NOMO-1 (cell line): ENCODE measurements around the gene GCN1.

Experiments used
- DNase-seq, 2 experiments: peaks; one replicate each; lab custom pipeline; 2025; ENCODE audit not compliant: unreplicated experiment in 2 of 2; lab: John Stamatoyannopoulos, UW

Gene GCN1

DNA sequence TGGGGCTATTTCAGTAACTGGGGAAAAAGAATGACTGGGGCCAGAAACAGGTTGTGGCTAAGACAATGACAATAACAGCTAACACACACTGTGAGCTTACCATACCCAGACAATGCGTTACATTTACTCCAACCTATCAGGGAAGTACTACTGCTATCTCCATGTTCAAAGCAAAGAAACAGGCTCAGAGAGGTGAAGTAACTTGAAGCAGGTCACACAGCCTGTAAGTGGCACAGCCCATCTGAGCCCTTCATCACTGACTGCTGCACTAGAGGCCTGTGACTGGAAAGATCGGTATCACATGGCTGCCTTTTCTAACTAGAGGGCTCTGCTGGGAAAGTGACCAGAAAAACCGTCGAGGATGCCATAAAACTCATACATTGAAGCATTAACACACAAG is 7.9 kb downstream of the GCN1 start:
- DNase-seq, result no peak

DNA sequence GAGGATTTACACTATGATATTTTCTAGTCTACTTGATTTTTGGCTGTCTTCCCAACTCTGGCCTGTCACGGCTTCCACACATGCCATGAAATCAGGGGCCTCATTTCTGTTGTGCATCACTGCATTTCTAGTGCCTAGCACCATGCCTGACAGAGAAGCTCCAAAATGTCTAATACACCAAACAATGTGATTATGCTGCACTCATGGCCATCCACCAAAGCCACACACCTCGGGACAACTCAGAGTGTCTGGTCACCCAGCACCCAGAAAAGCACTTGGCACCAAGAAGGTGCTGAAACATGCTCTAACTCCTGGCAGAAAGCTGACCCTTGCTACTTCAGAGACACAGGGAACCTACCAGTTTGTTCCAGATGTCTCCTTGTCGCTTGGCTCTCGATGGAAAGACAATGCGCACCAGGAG is 11.3 kb downstream of the GCN1 start:
- DNase-seq, result no peak

DNA sequence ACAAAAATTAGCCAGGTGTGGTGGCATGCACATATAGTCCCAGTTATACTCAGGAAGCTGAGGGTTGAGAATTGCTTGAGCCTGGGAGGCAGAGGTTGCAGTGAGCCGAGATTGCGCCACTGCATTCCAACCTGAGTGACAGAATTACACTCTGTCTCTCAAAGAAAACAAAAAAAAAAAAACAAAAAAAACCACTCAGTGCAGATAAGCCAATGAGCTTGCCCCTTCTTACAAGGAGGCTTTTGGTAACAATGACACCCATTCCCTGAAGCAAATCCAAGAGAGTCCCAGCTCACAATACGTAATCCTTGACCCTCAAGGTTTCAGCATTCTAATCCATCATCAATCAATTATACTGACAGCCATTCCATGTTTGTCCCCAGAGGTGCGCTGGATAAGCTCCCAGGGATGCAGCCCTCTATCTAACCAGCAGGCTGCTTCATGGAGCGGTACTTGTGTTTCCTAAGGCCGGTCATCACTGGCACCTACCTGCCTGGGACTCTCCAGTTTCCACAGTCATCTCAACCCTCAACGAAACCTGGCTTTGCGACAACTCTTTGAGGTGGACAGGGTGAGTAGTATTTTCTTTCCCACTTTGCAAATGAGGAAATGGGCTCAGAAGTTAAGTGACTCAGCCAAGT is 12.4 kb downstream of the GCN1 start:
- DNase-seq, result no peak

GRCh38 chr12:120180975-120181374 is 13.5 kb downstream of the GCN1 start:
- DNase-seq, result no peak

DNA sequence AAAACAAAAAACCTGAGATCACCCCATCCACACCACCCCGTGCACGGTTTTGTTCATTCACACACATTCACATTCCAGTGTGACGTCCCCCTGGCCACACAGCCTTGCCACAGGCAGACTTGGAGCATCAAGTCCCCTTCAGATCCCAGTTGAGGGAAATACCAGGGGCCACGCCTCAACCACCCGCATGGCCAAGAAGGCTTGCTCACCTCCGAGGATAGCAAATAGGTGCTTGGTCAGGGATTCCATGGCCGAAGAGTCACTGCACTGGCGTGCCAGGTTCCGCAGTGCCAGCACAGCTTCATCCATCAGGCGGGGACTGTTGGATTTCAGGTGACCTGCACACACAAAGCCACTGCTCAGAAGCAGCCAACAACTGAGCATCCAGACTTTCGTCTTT is 19.0 kb downstream of the GCN1 start:
- no peak for DNase-seq

- DNase-seq, result no peak
Measured at GRCh38 chr12:120175062-120175461, 19.5 kb downstream of the GCN1 start.

DNA sequence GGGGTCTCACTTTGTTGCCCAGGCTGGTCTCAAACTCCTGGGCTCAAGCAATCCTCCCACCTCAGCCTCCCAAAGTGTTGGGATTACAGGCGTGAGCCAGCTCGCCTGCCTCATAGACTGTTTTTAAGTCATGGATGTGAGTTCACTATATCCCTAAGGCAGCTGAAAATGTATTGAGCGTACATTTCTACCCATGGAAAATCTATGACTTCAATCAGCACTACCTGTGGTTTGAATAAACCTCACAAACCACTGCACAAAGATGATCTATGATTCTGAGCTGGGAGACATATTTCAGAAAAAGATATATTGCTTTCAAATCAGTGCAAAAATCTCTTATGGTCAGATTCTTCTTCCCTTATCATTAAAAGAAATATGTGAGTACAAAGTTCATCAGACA is 22.5 kb downstream of the GCN1 start:
- DNase-seq, result no peak

- no peak for DNase-seq
Measured at GRCh38 chr12:120170631-120171030, 23.9 kb downstream of the GCN1 start.

- DNase-seq, result no peak
Measured at GRCh38 chr12:120169946-120170345, 24.6 kb downstream of the GCN1 start.

DNA sequence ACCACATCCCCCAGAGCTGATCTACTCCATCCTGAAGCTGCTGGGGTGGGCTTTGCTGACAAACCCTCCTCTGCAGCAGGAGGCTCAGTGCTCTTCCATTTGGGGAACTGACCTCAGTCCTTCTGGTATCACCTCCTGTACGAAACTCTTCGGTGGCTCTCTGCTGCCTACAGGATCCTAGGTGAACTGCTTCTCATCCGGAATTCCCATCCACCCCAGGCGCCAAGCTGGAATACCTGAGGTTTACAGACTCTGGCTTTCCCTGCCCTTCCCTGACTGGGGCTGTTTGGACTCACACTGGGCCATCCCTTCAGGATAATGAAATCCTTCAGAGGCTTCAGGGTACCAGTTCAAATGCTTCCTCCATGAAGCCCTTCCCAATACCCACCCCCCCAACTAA is 26.2 kb downstream of the GCN1 start:
- no peak for DNase-seq

DNA sequence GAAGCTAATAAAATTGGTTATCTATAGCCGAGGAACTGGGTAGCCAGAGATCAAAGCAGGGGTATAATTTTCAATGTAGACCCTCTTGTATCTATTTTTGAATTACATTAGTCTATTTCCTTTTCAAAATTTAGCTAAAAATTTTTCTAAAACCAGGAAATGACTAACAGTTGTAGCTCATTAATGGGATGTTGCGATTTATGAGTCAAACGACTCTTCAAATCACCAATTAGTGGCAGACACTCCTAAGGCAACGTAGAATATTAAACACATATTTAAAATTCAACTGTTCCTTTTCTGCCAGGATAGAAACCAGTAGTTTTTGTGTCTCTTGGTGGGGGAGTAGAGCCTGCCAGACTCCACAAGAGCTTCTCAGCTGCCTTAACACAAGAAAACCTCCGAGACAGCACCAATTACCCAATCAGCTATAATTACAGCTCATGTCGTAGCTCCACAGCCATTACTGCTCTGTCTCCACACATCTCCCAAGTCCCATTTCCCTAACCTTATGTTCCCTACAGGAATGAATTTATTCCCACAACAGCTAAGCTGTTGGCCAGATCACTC is 26.9 kb downstream of the GCN1 start:
- DNase-seq, result no peak

DNA sequence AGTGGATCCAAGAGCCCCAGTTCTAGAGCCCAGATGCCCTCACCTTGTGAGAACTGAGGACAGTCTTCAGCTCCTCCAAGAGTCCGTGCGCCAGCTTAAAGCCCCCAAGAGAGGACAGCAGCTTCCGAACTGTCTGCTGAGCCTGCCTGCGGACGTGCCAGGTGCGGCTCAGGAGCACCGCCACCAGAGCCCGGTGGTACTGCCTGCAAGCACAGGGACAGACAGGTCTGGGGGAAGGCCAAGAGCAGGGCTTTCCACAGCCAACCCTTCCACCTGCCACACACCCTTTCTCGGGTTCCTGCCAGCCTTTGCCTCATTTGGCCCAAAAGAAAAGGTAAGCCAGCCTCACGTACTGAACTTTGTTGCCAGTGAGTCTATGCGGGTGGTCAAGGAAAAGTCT is 30.2 kb downstream of the GCN1 start:
- no peak for DNase-seq

GRCh38 chr12:120162763-120163162 is 31.8 kb downstream of the GCN1 start:
- DNase-seq, result no peak

DNA sequence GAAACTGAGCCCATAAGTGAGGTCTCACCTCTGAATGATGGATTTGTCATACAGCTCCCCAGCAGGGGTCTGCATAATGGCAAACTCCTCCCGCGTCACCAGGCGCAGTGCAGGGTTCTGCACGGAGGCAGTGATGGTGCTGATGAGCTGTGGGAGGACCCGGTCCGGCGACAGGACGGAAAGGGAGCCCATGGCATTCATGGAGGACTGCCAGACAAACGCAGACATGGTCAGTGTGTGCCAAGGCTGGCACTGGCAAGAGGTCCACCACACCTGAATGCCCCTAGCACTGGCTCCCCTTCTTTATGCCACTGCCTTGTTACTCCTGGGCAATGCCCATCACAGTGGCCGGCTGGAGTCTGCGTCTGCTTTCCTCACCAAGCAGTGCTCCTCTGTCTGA is 32.7 kb downstream of the GCN1 start:
- DNase-seq, result no peak

DNA sequence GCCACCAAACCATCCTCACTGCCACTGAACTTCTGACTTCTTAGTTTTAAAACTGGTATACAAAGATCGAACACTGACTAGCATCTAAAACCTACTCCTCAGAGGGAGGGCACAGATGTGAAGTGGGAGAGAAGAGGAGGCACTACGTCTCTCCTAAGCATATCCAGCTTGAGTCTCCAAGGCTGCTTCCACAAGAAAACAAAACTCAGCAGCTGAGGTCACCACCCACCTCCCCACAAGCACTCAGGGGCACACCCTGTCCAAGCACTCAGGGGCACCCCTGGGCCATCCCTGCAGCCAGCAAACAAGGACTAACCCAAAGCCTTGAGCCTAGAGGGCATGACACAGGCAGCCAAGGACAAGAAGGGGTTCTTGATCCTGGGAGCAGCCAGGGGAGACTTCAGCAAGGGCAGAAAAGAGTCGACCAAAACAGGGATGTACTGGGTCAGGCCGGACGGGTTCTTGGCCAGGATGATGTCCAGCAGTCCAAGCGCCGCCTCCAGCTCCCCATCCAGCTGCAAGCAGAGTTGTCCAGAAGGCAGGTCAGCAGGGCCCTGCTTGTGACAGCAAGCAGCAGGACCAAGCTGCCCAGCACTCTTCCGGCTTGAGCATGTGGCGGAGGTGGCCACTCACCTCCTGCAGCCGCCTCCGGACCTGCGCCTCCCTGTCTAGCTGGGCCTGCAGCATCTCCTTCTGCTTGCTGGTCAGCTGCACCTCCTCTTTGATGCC is 34.8 kb downstream of the GCN1 start:
- no peak for DNase-seq

DNA sequence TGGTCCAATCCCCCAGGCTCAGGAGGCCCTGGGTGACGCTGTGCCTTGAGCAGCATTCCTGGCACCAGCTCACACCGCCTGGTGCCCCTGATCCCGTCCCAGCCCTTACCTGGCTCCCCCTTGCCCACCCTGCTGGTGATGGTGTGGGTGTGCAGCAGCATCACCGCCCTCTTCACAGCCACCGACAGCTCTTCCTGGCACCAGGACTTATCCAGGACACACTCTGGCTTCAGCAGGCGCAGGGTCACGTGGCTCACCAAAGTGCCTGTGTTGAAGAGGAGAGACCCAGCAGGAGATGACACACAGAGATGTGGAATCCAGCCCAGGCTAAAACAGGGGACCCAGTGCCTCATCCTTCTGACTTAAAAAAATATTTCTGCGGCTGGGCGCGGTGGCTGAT is 36.2 kb downstream of the GCN1 start:
- DNase-seq, result no peak

DNA sequence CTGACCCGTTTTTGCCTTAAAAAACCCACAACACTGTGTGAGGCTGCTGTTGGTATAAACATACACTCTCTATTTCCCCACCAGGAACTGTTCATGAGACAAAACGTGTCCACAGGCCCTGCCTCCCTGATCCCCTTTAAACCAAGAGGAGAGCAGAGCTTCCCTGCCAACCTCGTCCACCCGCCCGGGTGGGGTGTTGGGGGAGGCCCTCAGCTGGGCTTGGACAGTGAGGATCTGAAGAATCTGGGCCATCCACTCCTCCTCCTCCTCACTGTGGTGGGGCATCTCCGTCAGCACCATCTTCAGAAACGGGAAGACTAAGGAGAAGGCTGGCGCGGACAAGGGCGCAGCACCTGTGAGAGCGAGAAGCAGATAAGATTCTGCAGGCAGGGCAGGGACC is 36.8 kb downstream of the GCN1 start:
- no peak for DNase-seq

DNA sequence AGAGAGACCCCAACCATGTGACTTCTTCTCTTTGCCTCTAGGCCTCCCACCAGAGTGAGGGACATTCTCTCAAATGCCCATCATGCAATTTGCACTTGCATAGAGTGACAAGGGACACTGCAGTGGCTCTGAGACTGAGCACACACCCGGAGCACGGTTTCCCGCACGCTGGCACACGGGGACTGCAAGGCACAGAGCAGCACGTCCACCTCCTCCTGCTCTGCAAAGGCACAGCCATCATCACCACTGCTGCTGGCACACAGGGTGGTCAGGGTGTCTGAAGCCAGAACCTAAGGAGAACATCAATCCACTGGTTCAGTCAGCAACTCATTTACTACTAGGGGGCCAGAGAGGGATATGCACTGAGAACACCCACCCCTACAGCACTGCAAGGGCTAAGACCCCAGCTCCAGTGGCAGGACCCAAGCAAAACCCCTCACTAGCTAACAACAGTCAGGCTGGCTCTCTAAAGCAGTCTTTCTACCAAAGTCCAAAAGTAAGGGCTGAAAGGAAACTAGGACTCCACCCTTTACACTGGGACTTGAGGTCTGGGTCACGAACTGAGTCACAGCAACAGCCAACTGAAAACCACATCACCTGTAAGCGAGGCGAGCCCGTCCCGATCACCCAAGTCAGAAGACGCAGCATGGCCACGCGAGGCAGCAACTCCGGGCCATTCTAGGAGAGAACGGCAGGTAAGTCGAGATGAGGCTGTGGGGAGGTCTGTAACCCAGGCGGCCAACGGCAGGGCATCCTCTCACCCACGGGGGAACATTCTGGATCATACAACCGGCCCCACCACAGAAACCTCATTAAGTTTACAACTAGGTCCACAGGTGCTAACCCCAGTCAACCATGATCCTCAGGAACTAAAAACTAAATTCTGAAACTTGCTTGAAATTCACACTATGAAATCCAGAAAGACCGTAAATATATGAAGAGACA is 37.9 kb downstream of the GCN1 start:
- no peak for DNase-seq

- no peak for DNase-seq
Measured at GRCh38 chr12:120155072-120155471, 39.4 kb downstream of the GCN1 start.

- no peak for DNase-seq
Measured at GRCh38 chr12:120150919-120151525, 43.5 kb downstream of the GCN1 start.

- no peak for DNase-seq
Measured at GRCh38 chr12:120148011-120148410, 46.5 kb downstream of the GCN1 start.
